ENCODE results near the gene CFAP99.

The CFAP99 gene

GRCh38 chr4:2472187-2472586, 53.4 kb downstream of the CFAP99 start:
- no peak for DNase-seq (ENCODE audit: low read depth)

DNA sequence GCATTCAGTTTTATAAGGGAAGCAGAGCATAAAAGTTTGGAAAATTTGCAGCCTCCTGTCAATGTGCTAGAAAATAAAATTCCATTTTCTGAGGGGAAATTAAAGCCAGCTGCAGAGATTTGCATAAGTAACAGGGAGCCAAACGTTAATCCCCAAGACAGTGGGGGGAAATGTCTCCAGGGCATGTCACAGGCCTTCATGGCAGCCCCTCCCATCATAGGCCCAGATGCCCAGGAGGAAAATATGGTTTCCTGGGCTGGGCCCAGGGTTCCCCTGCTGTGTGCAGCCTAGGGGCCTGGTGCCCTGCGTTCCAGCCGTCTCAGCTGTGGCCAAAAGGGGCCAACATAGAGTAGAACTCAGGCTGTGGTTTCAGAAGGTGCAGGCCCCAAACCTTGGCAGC, 59.5 kb downstream of the CFAP99 start:
- DNase-seq (ENCODE audit: low read depth) = no peak

DNA sequence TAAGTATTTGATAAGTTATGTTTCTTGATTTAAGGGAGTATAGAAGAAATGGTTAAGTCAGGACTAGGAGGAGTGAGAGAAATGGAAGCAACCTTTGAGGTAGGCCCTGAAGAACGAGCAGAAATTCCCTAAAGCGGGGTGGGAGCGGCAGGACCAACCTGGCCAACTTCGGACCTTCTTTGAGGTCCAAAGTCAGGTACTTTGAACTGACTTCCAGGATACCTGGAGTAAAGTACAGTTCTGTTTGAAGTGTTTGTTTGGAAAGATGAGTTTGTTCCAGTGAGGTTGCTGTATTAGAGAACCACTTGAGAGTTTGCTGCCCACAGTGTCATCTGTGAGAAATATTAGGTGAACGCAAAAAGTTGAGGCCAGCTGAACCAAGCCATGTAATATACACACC, 61.9 kb downstream of the CFAP99 start:
- no peak for DNase-seq (ENCODE audit: low read depth)

- no peak for DNase-seq (ENCODE audit: low read depth)
Observed at GRCh38 chr4:2482192-2482591, 63.4 kb downstream of the CFAP99 start.

- DNase-seq (ENCODE audit: low read depth) = no peak
Observed at GRCh38 chr4:2482693-2483092, 63.9 kb downstream of the CFAP99 start.

DNA sequence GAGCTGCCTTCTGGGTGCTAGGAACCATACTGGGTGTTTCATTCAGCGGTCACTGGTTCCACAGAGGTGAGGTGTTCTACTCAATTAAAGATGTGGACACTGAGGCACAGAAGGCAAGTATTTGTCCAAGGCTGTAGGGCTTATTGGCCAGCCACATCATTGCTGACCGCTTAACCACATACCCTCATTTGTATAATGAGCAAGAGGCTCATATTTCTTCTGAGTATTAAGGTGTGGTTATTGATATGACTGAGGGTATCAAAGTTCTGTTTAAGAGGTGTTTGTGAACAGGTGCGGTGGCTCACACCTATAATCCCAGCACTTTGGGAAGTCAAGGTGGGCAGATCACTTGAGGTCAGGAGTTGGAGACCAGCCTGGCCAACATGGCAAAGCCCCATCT, 64.5 kb downstream of the CFAP99 start:
- DNase-seq (ENCODE audit: low read depth) = no peak

GRCh38 chr4:2484185-2484584, 65.4 kb downstream of the CFAP99 start:
- DNase-seq (ENCODE audit: low read depth) = no peak

DNA sequence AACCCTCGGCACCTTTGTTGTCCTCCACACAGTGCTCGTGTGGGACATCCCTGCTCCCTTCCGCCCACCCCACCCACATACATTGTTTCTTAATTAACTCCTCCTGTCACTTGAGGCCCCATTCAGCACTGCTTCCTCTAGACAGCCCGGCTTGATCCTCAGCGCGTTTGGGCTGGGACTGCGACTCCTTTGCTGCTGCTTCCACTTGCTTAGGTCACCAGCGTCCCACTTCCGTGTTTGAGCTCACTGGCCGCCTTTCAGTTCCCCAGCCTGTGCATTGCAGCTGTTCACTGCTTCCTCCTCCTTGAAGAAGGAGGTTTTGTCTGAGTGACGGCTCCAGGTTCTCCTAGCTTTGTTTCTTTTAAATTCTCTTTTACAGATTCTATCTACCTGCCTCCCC, 66.2 kb downstream of the CFAP99 start:
- peak; percentile 31 for DNase-seq (ENCODE audit: low read depth)

DNA sequence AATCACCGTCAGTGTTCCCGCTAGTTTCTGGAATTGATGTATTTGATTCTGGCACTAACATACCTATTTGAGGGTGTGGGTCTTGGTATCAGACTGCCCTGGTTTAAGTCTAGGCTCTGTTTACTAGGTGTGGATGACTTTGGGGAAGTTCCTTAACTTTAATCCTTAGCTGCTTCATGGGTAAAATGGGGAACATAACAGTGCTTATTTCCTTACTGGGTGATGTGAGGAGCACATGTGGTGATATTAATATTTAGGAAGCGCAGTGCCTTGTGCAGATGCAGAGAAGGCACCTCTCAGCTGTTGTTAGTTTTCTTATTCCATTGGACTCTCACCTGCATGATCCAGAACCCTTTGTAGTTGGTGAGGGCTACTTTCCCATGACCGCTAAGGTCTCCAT, 67.2 kb downstream of the CFAP99 start:
- DNase-seq (ENCODE audit: low read depth) = no peak

DNA sequence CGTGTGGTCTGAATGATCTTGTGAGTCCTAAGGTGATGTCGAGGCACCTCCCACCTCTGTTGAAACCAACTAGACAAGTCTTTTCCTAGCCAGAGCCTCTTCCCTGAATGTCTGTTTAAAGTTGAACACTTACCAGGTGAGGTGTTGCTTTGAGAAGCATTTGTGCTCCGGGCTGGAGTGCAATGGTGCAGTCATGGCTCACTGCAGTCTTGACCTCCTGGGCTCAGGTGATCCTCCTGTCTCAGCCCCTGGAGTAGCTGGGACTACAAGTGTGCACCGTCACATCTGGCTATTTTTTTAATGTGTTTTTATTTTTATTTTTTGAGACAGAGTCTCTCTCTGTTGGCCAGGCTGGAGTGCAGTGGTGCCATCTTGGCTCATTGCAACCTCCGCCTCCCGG, 68.2 kb downstream of the CFAP99 start:
- DNase-seq (ENCODE audit: low read depth) = no peak

GRCh38 chr4:2487632-2488031, 68.9 kb downstream of the CFAP99 start:
- no peak for DNase-seq (ENCODE audit: low read depth)

- DNase-seq (ENCODE audit: low read depth) = no peak
Observed at GRCh38 chr4:2489081-2489805, 70.5 kb downstream of the CFAP99 start.

GRCh38 chr4:2489841-2490552, 71.2 kb downstream of the CFAP99 start:
- no peak for DNase-seq (ENCODE audit: low read depth)

DNA sequence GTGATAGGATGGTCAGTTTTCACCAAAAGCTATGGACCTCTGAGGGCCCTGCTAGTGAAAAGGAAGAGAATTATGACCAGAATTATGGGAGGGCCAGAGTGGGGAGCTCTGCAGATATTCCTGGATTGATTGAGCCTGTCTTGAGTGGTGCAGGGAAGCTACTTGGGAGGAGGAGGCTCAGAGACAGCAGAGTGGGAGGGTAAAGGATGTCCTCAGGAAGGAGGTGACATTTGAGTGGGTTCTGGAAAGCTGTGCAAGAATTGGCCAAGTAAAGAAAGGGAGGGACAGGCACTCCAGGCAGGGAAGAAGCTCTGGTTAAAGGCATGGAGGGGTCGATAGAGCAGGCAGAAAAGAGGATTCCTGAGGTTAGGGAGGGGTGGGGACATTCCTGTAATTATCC, 74.2 kb downstream of the CFAP99 start:
- no peak for DNase-seq (ENCODE audit: low read depth)

- no peak for DNase-seq (ENCODE audit: low read depth)
Observed at GRCh38 chr4:2494992-2495391, 76.2 kb downstream of the CFAP99 start.

DNA sequence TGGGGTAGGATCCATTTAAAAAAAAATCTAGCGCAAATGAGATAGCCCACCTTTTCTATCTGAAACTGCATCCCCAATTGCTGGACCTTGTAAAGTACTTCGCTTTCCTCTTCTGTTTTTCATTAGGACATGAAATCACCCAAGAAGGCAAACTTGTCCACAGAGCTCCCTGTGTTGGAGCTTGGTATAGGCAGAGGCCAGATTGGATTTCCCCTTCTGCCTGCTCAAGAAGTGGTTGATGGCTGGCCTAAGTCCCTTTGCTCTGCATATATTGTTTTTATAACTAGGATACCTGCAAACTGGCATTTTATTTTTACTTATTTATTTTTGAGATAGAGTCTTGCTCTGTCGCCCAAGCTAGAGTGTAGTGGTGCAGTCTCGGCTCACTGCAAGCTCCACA, 78.6 kb downstream of the CFAP99 start:
- DNase-seq (ENCODE audit: low read depth) = no peak

DNA sequence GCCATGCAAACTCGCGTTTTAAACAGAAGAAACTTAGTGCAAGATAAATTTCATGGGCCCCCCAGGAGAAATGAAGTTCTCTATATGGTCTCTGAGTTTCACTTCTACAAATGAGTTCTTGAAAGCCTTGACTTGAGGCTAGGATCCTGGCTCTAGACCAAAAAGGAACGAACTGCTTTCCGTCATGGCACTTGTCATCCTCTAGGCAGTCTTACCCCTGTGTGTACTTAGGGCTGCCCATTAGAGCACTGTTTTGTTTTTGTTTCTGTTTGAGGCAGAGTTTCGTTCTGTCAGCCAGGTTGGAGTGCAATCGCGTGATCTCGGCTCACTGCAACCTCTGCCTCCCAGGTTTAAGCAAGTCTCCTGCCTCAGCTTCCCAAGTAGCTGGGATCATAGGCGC, 79.2 kb downstream of the CFAP99 start:
- no peak for DNase-seq (ENCODE audit: low read depth)

DNA sequence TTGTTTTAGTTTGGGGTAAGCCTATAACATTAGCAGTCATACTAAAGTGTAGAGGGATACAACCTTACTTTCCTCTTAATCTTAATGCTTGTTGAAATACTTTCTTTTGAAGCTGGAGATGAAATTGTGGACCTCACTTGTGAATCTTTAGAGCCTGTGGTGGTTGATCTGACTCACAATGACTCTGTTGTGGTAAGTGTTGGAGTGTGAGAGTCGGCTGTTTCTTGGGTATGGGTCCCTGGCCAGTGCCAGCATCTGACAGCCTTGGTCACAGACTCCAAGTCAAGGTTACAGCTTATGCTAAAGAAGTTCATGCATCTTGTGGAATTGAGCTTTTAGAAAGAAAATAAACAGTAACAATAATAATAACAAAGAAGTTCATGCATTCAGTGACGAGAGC, 81.8 kb downstream of the CFAP99 start:
- DNase-seq (ENCODE audit: low read depth) = no peak

GRCh38 chr4:2501034-2501594, 82.4 kb downstream of the CFAP99 start:
- DNase-seq (ENCODE audit: low read depth) = no peak

DNA sequence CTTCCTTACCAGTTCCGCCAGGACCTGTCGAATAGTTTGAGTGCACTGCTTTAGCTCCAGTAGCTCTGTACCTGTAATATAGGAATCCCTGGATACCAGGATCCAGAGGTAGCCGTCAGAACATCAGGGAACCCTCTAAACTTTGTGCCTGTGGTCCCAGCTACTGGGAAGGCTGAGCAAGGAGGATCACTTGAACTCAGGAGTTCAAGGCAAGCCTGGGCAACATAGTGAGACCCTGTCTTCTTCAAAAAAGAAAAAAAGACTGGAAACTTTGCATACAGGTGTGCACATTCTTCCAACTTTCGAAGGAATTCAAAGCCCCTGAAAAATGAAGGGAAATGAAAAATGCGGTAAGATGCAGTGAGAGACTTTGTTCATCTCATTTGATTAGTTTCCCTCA, 85.1 kb downstream of the CFAP99 start:
- no peak for DNase-seq (ENCODE audit: low read depth)

GRCh38 chr4:2507259-2507658, 88.5 kb downstream of the CFAP99 start:
- no peak for DNase-seq (ENCODE audit: low read depth)

GRCh38 chr4:2507855-2508254, 89.1 kb downstream of the CFAP99 start:
- no peak for DNase-seq (ENCODE audit: low read depth)

Measured in activated T-cell treated with anti-CD3 and anti-CD28 coated beads for 48 hours (primary cell).